Panc1 (cell line): ENCODE measurements around the gene TRIP4. TPM values are rescaled to one million over a fixed set of nuclear protein-coding genes. Genes with fewer than 3 reads are reported as not detected.

Source experiments
- ATAC-seq: fragments of 200-7000 bp; cut with Tn5 transposase; 2 replicates; pipeline ENCODE4 v1.9.1; 2020; ENCODE audit warnings: mild to moderate bottlenecking, moderate library complexity
- BruUV-seq: library from RNA; stranded (reverse); fragments of 400-500 nt; replicated peaks from 2 replicates; lab custom pipeline; 2021; lab: Mats Ljungman, UMichigan
- CTCF ChIA-PET: fragments of 300-600 bp; sonication (Branson Sonifier 250); formaldehyde crosslinking; loops from one replicate; lab custom pipeline; 2022; ENCODE audit warnings: antibody characterized with exemption; lab: Charles Lee
- POLR2A ChIA-PET: fragments of 300-600 bp; sonication (Branson Sonifier 250); formaldehyde crosslinking; loops from one replicate; lab custom pipeline; 2022; ENCODE audit warnings: antibody characterized with exemption; lab: Charles Lee
- DNase-seq: peaks from one replicate; pipeline ENCODE4 v3.0.0-alpha.2; 2010; ENCODE audit warnings: low read depth, low spot score
- H3K27ac ChIP-seq: 2 replicates; pipeline ENCODE4 v1.5.1; 2011; ENCODE audit warnings: mild to moderate bottlenecking, low read length, inconsistent platforms
- H3K27me3 ChIP-seq: fragments of 200-500 bp; sonication (Bioruptor generic); 2 replicates; pipeline ENCODE4 v1.6.0; 2014; ENCODE audit warnings: low read length, inconsistent platforms; ENCODE audit not compliant: control insufficient read depth, insufficient read depth
- H3K36me3 ChIP-seq: fragments of 200-500 bp; sonication (Bioruptor generic); 2 replicates; pipeline ENCODE4 v1.5.1; 2014; ENCODE audit warnings: inconsistent platforms, mild to moderate bottlenecking, low read length, moderate library complexity; ENCODE audit not compliant: control insufficient read depth, insufficient read depth
- H3K4me1 ChIP-seq: 2 replicates; pipeline ENCODE4 v1.5.1; 2011; ENCODE audit warnings: inconsistent platforms, mild to moderate bottlenecking, low read length, moderate library complexity; ENCODE audit not compliant: control insufficient read depth, insufficient read depth
- H3K4me3 ChIP-seq, 2 experiments: 2 replicates each; pipeline ENCODE4 v1.5.1; 2011 to 2012; ENCODE audit warnings: low read depth in 2 of 2, low read length in 2 of 2, mild to moderate bottlenecking in 2 of 2, inconsistent platforms in 1 of 2, moderate library complexity in 1 of 2
- H3K9me3 ChIP-seq: fragments of 200-500 bp; sonication (Bioruptor generic); 2 replicates; pipeline ENCODE4 v1.5.1; 2014; ENCODE audit warnings: low read depth, mild to moderate bottlenecking, inconsistent platforms, low read length, moderate library complexity; ENCODE audit not compliant: control insufficient read depth, insufficient read depth
- CTCF ChIP-seq: fragments of 450-650 bp; IDR thresholded peaks from 2 replicates; pipeline ENCODE4 v1.5.1; 2017; ENCODE audit warnings: mild to moderate bottlenecking
- POLR2AphosphoS5 ChIP-seq: IDR thresholded peaks from 2 replicates; pipeline ENCODE4 v1.6.1; 2012; ENCODE audit warnings: mild to moderate bottlenecking, low read depth, low read length, moderate library complexity
- REST ChIP-seq, 2 experiments: IDR thresholded peaks; 2 replicates each; pipeline ENCODE4 v1.6.1; 2011 to 2012; ENCODE audit warnings: low read depth in 2 of 2, control low read depth in 1 of 2, low read length in 1 of 2, mild to moderate bottlenecking in 1 of 2, moderate library complexity in 1 of 2; ENCODE audit not compliant: insufficient read depth in 1 of 2
- SIN3A ChIP-seq: IDR thresholded peaks from 2 replicates; pipeline ENCODE4 v1.6.1; 2012; ENCODE audit warnings: low read depth, mild to moderate bottlenecking, low read length, moderate library complexity, borderline replicate concordance; ENCODE audit not compliant: insufficient read depth
- TCF7L2 ChIP-seq: IDR thresholded peaks from 2 replicates; pipeline ENCODE4 v1.6.1; 2011; ENCODE audit warnings: mild to moderate bottlenecking, low read depth, low read length, inconsistent platforms
- in situ Hi-C: cut with HindIII; loops from 2 replicates; pipeline ENCODE4 v1.10.0; 2016; ENCODE audit warnings: low sequenced_read_pairs, low pct_unique_long_range_greater_than_20kb
- intact Hi-C: fragments of 100-400 bp; cut with micrococcal nuclease; formaldehyde crosslinking; loops from one replicate; pipeline ENCODE4 v1.10.0; 2022; ENCODE audit not compliant: unreplicated experiment
- total RNA-seq: library from RNA; stranded (reverse); gene quantifications from one replicate; pipeline ENCODE4 v1.2.1, GENCODE V29; 2021; ENCODE audit not compliant: unreplicated experiment

TRIP4 gene
- total RNA-seq, 1 experiment from 2014 or later: 42.8 TPM

GRCh38 chr15:64453689-64454037 lies 66.0 kb downstream of the TRIP4 start:
- ChIA-PET POLR2A (no interaction called here), CTCF (no interaction called here)
- Histone ChIP-seq H3K4me3 (no peak overlapping the region), H3K27me3 (no peaks in the 10 kb centered on the region), H3K27ac (no peak overlapping the region), H3K9me3 (no peaks in the 10 kb centered on the region), H3K36me3 (no peaks in the 10 kb centered on the region), H3K4me1 (no peaks in the 10 kb centered on the region; the same call in 1 of the 2 replicates)
- TF ChIP-seq SIN3A: no peak
- no peak for TF ChIP-seq CTCF
- TF ChIP-seq REST (IDR thresholded peaks at IDR 0.05; ENCODE audit: insufficient read depth in 1 of 2, low read depth in 2 of 2, low read length in 1 of 2): no peak
- no peak for TF ChIP-seq POLR2AphosphoS5
- TF ChIP-seq TCF7L2: no peak
- in situ Hi-C loops: no loop called here
- no peak for ATAC-seq
- intact Hi-C loops: loop anchor here (10.0 kb wide), 1 partner anchor 231 kb away; no protein-coding TSS in a partner anchor
- no peak for DNase-seq
- no TSS peak for BruUV-seq

GRCh38 chr15:64454282-64454681 lies 66.6 kb downstream of the TRIP4 start:
- H3K36me3 ChIP-seq: no peaks in the 10 kb centered on the region
- intact Hi-C loops (loop anchor here (10.0 kb wide), 1 partner anchor 231 kb away; no protein-coding TSS in a partner anchor), in situ Hi-C loops (no loop called here)
- no peak for TF ChIP-seq POLR2AphosphoS5
- TF ChIP-seq SIN3A: no peak
- no peak for TF ChIP-seq REST (IDR thresholded peaks at IDR 0.05; ENCODE audit: insufficient read depth in 1 of 2, low read depth in 2 of 2, low read length in 1 of 2)
- TF ChIP-seq TCF7L2: no peak
- TF ChIP-seq CTCF: no peak
- POLR2A ChIA-PET: no interaction called here
- H3K4me1 ChIP-seq: peaks cover 4% of the 10 kb centered on the region
- no peaks in the 10 kb centered on the region for H3K27me3 ChIP-seq
- no peak for ATAC-seq
- no peak overlapping the region for H3K4me3 ChIP-seq
- no TSS peak for BruUV-seq
- no peak overlapping the region for H3K27ac ChIP-seq
- no peak for DNase-seq
- CTCF ChIA-PET: no interaction called here
- H3K9me3 ChIP-seq: no peaks in the 10 kb centered on the region
